ENCODE results near the gene PTPN12.
"Not testable (repeated sequence)": the region's sequence is repeated elsewhere in the genome, so short reads cannot be mapped to it uniquely, and the experiment has no call there.

The PTPN12 gene

DNA sequence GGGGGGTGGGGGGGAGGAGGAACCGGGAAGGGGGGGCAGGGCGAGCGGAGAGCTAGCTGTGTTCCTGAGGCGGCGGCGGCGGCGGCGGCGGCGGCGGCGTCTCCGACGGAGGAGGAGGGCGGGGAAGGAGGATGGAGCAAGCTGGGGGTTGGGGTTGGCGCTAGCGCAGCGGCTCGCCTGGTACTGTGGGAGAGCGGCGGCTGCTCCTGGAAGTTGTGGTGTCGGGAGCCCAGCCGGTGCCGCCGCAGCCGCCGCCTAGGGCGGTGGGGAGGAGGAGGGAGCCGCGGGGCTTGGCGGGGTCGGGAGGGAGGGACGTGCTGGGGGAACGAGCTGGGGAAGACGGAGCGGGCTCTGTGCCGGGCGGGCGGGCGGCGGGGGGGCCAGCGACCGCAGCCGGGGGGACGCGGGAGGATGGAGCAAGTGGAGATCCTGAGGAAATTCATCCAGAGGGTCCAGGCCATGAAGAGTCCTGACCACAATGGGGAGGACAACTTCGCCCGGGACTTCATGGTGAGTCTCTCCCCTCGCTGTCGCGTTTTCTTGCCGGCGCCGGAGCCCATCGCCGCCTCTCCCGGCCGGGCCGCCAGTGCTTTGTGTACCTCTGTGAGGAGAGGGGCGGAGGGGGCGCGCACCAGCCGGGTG is at the start of gene PTPN12:
Gene PTPN12, plus strand, starts transcription at position 160 of the 642 bp plus-strand sequence. Its CDS starts 252 bp downstream, at position 412.
- no peak for DNase-seq

- no peak for DNase-seq
These were observed 48.1 kb upstream of the PTPN12 start for GRCh38 chr7:77488986-77489385.

DNA sequence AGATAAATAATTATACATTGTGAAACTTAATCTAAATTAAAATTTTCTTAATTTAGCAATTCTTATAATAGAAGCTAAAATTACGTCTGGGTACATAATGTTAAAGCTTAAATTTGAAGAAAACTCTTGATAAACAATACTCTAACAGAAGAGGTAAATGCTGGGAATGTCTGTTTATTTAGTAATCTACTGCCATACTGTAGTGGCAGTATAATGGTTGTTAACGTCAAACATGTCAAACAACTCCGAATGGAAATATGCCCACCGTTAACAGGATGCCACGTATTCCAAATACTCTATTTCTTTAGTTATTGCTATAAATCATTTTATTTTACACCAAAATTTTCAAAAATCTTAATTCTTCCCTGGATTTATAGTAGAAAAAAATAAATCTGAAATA is 40.0 kb upstream of the PTPN12 start:
- DNase-seq = no peak

DNA sequence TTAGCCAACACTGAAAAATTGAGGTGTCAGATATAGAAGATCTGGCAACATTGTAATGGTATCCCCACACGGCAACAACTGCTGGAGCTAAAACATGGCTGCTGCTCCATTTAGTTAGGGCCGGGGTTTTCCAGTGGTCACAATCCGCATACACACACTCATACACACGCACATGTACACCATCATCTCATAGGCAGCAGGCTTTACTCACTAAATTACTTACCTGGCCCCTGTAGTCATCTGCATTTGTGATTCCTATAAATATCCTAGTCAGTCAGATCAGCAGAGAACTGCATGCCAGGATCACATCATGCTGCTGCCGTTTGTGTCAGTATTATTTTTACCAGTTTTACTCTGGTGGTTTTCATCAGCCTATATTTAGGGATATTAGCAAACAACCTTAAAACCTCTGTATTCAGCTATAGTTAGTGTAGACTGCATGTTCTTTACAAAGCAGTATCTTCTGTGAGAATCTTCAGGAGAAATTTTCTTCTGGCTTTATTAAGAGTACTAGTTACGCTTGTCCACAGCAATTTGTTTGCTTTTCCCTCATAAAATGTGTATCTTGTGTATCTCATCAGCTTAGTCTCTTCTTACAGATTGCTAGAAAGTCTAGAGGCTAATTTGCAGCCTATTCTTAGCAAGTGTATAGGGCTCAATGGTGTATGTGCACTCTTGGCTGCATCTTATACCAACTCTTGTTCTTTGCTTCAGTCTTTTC is 38.3 kb upstream of the PTPN12 start:
- DNase-seq = no peak

DNA sequence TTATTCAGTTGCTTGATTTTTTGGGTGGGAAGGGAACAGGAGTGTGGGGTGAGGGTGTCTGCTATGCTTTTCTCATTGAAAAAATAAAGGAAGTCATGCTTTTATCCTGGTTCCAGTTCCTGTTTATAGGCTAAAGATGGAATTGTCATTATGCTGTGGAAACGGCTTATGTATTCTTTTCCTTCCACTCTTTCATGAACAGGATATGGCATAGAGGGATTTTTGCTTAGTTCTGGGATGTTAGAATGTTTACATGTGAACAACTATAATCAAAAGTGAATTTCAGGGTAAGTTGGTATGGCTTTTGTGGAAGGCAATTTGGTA is 35.9 kb upstream of the PTPN12 start:
- DNase-seq = no peak

- DNase-seq = no peak
These were observed 32.1 kb upstream of the PTPN12 start for GRCh38 chr7:77504951-77505350.

DNA sequence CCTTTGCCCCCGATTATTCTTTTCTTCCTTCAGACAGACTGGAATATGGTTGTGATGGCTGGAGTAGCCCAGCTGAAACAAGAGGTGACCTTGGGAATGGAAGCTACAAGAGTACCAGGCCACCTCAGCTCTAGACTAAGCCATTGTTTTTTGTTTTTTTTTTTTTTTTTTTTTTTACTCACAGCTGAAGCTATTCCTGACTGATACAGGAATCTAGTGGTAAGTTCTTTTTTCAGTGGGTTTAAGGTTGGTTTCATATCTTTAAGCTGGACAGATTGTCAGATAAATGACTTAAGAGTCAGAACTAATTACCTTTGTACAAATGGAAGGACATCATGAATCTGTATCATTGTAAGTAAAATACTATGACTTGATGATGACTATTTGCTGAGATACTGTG is 30.2 kb upstream of the PTPN12 start:
- DNase-seq = no peak

- DNase-seq = not testable (repeated sequence)
These were observed 24.0 kb upstream of the PTPN12 start for GRCh38 chr7:77513002-77513670.

GRCh38 chr7:77516085-77516484 is 21.0 kb upstream of the PTPN12 start:
- no peak for DNase-seq

- DNase-seq = no peak
These were observed 16.8 kb upstream of the PTPN12 start for GRCh38 chr7:77520261-77520660.

- DNase-seq = not testable (repeated sequence)
These were observed 15.6 kb upstream of the PTPN12 start for GRCh38 chr7:77521537-77521936.

DNA sequence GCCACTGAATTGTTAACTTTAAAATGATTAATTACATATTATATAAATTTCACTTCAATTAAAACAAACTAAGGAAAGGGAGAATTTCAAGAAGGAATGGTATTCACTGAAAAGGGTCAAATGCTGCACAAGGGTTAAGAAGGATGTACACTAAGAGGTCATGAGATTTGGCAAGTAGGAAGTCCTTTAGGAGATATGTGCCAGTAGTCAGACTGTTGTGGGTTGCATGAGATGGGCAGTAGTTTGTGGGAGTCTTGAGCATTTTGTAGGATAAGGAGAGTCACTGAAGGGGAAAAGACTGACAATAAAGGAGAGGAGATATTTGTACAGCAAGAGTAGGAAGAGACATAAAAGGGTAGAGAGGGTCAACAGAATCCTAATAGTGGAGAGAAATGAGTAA is 12.4 kb upstream of the PTPN12 start:
- DNase-seq = no peak

- DNase-seq = no peak
These were observed 11.9 kb upstream of the PTPN12 start for GRCh38 chr7:77525231-77525630.

- no peak for DNase-seq
These were observed 8.7 kb upstream of the PTPN12 start for GRCh38 chr7:77528368-77528767.

GRCh38 chr7:77529279-77529678 is 7.8 kb upstream of the PTPN12 start:
- no peak for DNase-seq

GRCh38 chr7:77531038-77531437 is 6.1 kb upstream of the PTPN12 start:
- DNase-seq = no peak

- no peak for DNase-seq
These were observed 4.8 kb upstream of the PTPN12 start for GRCh38 chr7:77532247-77532646.

DNA sequence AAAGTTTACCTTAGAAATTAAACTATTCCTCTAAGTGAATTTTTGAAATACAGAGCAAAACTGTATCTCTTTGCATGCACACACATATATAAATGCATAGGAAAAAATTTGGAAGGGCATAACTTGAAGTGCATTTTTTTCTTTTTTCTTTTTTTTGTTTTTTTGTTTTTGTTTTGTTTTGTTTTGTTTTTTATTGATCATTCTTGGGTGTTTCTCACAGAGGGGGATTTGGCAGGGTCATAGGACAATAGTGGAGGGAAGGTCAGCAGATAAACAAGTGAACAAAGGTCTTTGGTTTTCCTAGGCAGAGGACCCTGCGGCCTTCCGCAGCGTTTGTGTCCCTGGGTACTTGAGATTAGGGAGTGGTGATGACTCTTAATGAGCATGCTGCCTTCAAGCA is 4.4 kb upstream of the PTPN12 start:
- not testable (repeated sequence) for DNase-seq

DNA sequence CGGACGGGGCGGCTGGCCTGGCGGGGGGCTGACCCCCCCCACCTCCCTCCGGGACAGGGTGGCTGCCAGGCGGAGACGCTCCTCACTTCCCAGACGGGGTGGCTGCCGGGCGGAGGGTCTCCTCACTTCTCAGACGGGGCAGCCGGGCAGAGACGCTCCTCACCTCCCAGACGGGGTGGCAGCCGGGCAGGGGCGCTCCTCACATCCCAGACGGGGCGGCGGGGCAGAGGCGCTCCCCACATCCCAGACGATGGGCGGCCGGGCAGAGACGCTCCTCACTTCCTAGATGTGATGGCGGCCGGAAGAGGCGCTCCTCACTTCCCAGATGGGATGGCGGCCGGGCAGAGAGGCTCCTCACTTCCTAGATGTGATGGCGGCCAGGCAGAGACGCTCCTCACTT is 3.0 kb upstream of the PTPN12 start:
- not testable (repeated sequence) for DNase-seq

DNA sequence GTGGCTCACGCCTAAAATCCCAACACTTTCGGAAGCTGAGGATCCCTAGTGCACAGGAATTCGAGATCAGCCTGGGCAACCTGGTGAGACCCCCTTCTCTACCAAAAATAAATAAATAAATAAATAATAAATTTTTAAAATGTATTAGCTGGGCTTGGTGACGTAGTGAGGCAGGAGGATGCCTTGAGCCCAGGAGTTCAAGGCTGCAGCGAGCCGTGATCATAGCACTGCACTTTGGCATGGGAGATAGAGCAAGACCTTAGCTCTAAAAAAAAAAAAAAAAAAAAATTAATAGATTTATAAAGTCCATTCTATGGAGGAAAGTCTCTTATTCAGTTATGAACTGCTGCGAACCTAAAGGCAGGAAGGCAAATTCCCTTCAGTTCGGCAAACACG is 1.1 kb upstream of the PTPN12 start:
- DNase-seq = no peak

DNA sequence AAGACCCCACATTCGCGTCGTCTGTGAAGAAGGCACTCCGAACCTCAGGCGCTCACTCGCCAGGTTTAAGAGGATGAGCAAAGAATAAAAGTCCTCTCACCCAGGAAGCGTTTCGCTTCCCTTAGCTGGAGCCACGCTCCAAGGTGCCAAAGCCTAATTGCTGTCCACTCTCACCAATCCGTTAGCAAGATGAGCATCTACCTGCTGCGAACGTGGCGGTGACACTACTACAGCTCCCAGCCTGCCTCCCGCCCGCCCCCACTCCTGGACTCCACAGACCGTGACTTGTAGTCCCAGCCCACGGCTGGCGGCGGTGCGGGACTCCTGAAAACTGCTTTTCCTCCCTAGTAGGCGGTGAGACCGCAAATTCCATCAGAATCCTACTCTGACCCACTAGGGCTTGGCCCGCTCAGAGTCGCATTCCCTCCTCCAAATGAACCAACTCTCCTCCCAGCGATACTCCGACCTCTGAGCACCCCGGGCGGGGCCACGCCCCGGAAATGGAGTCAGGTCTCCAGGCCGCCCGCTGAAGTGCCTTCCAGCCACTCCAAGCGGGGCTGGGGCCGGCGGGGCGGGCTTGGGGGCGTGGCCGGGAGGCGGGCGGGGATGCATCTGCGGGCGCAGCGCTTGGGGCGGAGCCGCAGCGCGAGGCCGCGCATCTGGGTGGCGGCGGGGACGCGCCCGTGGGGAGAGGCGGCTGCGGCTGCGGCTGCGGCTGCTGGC is 521 bp upstream of the PTPN12 start:
- DNase-seq = peak; percentile 99

GRCh38 chr7:77537778-77538280 is 734 bp downstream of the PTPN12 start:
- peak; percentile 66 for DNase-seq

Data from femur (tissue), 1 donor.